ENCODE results near the gene DNAH2.

DNA sequence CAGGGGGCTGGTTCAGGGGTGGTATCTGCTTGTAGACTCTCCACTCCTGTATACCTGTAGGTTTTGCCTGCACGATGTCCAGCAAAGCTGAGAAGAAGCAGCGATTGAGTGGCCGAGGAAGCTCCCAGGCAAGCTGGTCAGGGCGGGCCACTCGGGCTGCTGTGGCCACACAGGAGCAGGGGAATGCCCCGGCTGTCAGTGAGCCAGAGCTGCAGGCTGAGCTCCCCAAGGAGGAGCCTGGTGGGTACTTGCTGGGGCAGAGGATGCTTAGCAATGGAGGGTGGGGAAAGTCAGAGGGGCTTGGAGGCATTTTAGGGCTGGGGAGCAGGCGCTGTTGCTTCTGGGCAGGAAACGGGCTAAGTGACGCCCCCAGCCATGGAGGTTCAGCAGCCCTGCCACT is 2.1 kb downstream of the DNAH2 start:
- TF ChIP-seq CTCF (IDR thresholded peaks at IDR 0.05) = no peak
- no peak for TF ChIP-seq POLR2A (IDR thresholded peaks at IDR 0.05; ENCODE audit: low read length)
- TF ChIP-seq RNF2 (IDR thresholded peaks at IDR 0.05; ENCODE audit: borderline replicate concordance, low read depth) = no peak
- TF ChIP-seq, protein P1, sequence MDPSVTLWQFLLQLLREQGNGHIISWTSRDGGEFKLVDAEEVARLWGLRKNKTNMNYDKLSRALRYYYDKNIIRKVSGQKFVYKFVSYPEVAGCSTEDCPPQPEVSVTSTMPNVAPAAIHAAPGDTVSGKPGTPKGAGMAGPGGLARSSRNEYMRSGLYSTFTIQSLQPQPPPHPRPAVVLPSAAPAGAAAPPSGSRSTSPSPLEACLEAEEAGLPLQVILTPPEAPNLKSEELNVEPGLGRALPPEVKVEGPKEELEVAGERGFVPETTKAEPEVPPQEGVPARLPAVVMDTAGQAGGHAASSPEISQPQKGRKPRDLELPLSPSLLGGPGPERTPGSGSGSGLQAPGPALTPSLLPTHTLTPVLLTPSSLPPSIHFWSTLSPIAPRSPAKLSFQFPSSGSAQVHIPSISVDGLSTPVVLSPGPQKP (IDR thresholded peaks at IDR 0.05; ENCODE audit: low read depth, low read length) = no peak
- TF ChIP-seq NR3C1 (IDR thresholded peaks at IDR 0.05) = no peak

Measured in A549 (cell line).